Breast epithelium (tissue), 4 donors: ENCODE data around the gene REL. TPM values are rescaled to one million over a fixed set of nuclear protein-coding genes. Genes with fewer than 3 reads are reported as not detected.

ENCODE experiments used
- DNase-seq, 2 donors: peaks; one replicate each; pipeline ENCODE4 v3.0.0-alpha.2; 2019; ENCODE audit warnings: low spot score in 2 of 2
- H3K27ac ChIP-seq, 2 donors: fragments of 200-600 bp; sonication (generic) in 1 of 2; one replicate each; pipeline ENCODE4 v1.5.1; 2016 to 2019; ENCODE audit warnings: mild to moderate bottlenecking in 1 of 2
- H3K27me3 ChIP-seq, 2 donors: fragments of 200-600 bp; sonication (generic) in 1 of 2; one replicate each; pipeline versions ENCODE4 v1.5.1 to v1.6.0; 2017 to 2019; ENCODE audit warnings: control low read depth in 1 of 2, mild to moderate bottlenecking in 1 of 2
- H3K36me3 ChIP-seq: fragments of 200-600 bp; one replicate; pipeline ENCODE4 v1.5.1; 2019
- H3K4me1 ChIP-seq, 2 donors: fragments of 200-600 bp; sonication (generic); one replicate each; pipeline ENCODE4 v1.5.1; 2016 to 2019; ENCODE audit warnings: control low read depth in 1 of 2
- H3K4me3 ChIP-seq, 3 donors: fragments of 200-600 bp; sonication (generic); 1 replicate in 2 of 3; 2 replicates in 1 of 3; pipeline ENCODE4 v1.5.1; 2016 to 2019; ENCODE audit warnings: mild to moderate bottlenecking in 3 of 3, moderate library complexity in 2 of 3
- H3K9me3 ChIP-seq, 2 donors: fragments of 200-600 bp; sonication (generic) in 1 of 2; one replicate each; pipeline ENCODE4 v1.5.1; 2016 to 2019; ENCODE audit warnings: control low read depth in 1 of 2
- CTCF ChIP-seq, 3 donors: fragments of 450-650 bp; IDR thresholded peaks; one replicate each; pipeline ENCODE4 v1.5.1; 2016 to 2017; ENCODE audit warnings: antibody characterized with exemption in 3 of 3, mild to moderate bottlenecking in 3 of 3, moderate library complexity in 3 of 3
- POLR2A ChIP-seq: fragments of 450-650 bp; IDR thresholded peaks from one replicate; pipeline ENCODE4 v1.6.1; 2016; ENCODE audit warnings: antibody characterized with exemption, mild to moderate bottlenecking, moderate library complexity
- POLR2AphosphoS5 ChIP-seq, 3 donors: sonication (generic); formaldehyde crosslinking; IDR thresholded peaks; one replicate each; pipeline ENCODE4 v1.6.1; 2017; ENCODE audit warnings: antibody characterized with exemption in 3 of 3
- intact Hi-C: fragments of 100-400 bp; cut with DNase I; formaldehyde crosslinking; loops from one replicate; pipeline ENCODE4 v1.15.1; 2023; ENCODE audit warnings: low total_unique reads
- total RNA-seq, 3 donors: library from RNA; depleted of rRNA; stranded (reverse); fragments of >200 nt; gene quantifications; one replicate each; pipeline ENCODE4 v1.1.0, GENCODE V29; 2016

The REL gene
- total RNA-seq, 3 donors from 2014 or later, result 17.0 to 49.0 (median 21.1) TPM

DNA sequence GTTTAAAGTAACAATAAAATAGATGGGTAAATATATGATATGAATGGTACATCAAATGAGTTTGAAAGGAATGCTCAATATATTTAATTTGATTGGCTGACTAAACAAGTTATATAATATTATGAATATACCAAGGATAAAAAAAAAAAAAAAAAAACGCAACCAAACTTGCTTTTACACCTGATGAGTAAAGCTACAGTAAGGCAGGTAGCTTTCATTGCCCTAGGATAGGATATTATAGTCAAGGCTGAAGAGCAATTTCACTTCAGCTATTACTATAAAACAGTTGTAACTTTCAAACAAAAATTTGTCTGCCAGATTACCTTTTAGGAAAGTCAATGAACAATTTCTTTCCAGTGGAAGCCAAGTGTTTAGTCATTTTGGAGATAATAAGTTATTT is 79.3 kb downstream of the REL start:
- Histone ChIP-seq H3K27me3 (no peaks in the 10 kb centered on the region), H3K36me3 (no peaks in the 10 kb centered on the region), H3K9me3 (no peaks in the 10 kb centered on the region), H3K27ac (no peak overlapping the region), H3K4me3 (no peak overlapping the region), H3K4me1 (no peaks in the 10 kb centered on the region)
- DNase-seq, result no peak
- intact Hi-C loops, result no loop called here
- TF ChIP-seq CTCF (IDR thresholded peaks at IDR 0.05) (no peak), POLR2A (no peak), POLR2AphosphoS5 (IDR thresholded peaks at IDR 0.05) (no peak)

DNA sequence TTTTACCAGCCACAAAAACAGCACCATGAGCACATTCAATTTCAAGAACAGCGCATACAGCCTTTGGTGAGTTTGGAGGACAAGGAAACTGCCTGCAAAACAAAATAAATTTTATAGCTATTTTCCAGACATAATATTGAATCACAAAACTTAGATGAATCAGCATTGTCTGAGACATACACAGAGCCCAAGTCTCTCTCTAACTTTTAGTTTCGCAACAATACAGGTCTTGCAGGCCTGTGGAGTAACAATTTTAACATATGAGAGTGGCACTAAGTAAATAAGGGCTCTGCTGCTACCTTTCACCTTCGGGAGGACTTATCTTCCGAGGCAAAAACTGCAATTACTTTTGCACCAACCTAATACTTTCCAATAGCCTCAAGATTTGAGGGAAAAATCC is 80.1 kb downstream of the REL start:
- no peak overlapping the region for H3K4me3 ChIP-seq
- no peaks in the 10 kb centered on the region for H3K4me1 ChIP-seq
- no peak for DNase-seq
- H3K9me3 ChIP-seq, result no peaks in the 10 kb centered on the region
- no peaks in the 10 kb centered on the region for H3K36me3 ChIP-seq
- TF ChIP-seq POLR2A (no peak), POLR2AphosphoS5 (IDR thresholded peaks at IDR 0.05) (no peak), CTCF (IDR thresholded peaks at IDR 0.05) (no peak)
- intact Hi-C loops, result no loop called here
- no peak overlapping the region for H3K27ac ChIP-seq
- H3K27me3 ChIP-seq, result no peaks in the 10 kb centered on the region

GRCh38 chr2:60962528-60962927 is 81.2 kb downstream of the REL start:
- H3K4me3 ChIP-seq, result no peak overlapping the region
- H3K27ac ChIP-seq, result no peak overlapping the region
- intact Hi-C loops, result no loop called here
- no peaks in the 10 kb centered on the region for H3K9me3 ChIP-seq
- no peaks in the 10 kb centered on the region for H3K4me1 ChIP-seq
- TF ChIP-seq POLR2AphosphoS5 (IDR thresholded peaks at IDR 0.05), result no peak
- no peak for TF ChIP-seq CTCF (IDR thresholded peaks at IDR 0.05)
- TF ChIP-seq POLR2A, result no peak
- no peaks in the 10 kb centered on the region for H3K27me3 ChIP-seq
- no peak for DNase-seq
- H3K36me3 ChIP-seq, result no peaks in the 10 kb centered on the region

- H3K27me3 ChIP-seq, result no peaks in the 10 kb centered on the region
- no peak for DNase-seq
- H3K27ac ChIP-seq, result no peak overlapping the region
- TF ChIP-seq POLR2A (no peak), POLR2AphosphoS5 (IDR thresholded peaks at IDR 0.05) (no peak), CTCF (IDR thresholded peaks at IDR 0.05) (no peak)
- no peaks in the 10 kb centered on the region for H3K9me3 ChIP-seq
- intact Hi-C loops, result no loop called here
- H3K36me3 ChIP-seq, result no peaks in the 10 kb centered on the region
- H3K4me1 ChIP-seq, result no peaks in the 10 kb centered on the region
- H3K4me3 ChIP-seq, result no peak overlapping the region
Measured at GRCh38 chr2:60963190-60963589, 81.8 kb downstream of the REL start.

DNA sequence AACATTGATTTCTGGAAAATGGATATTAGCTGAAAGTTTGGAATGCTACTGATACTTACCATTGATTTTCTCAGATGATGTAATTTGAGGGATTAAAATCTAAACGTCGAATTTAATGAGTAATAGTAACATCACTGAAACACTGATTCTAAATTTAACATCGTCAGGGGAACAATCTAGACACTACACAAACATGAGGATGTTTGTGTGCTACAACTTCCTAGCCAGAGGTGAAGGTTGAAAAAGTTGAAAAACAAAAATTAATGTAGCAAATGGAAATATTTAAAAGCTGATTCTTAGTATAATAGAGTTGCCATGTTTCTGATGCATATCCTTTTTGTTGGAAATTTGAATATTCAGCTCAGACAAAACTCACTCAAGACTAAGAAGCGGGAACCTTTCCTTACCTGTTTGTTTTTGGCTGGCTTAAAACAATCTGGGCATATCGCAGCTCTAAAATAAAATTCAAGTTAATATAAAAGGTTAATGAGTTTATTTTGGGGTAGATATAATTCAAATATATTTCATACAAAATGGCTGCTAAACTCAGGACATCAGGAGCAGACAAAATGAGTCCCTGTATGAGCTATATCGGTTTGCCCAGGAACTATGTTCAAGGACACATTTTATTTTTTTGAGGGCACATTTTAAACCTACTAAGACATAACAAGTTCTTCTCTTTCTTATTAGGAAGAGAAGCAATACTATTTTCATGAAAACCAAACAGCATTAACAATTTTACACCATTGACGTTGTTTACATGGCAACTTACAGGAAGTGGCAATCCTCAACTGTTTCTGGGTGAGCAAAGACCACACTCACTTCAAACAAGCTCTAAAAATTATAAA is 83.5 kb downstream of the REL start:
- no peak overlapping the region for H3K27ac ChIP-seq
- no peaks in the 10 kb centered on the region for H3K4me1 ChIP-seq
- no peaks in the 10 kb centered on the region for H3K9me3 ChIP-seq
- intact Hi-C loops, result no loop called here
- H3K4me3 ChIP-seq, result no peak overlapping the region
- no peaks in the 10 kb centered on the region for H3K27me3 ChIP-seq
- DNase-seq, result no peak
- TF ChIP-seq POLR2AphosphoS5 (IDR thresholded peaks at IDR 0.05), result no peak
- H3K36me3 ChIP-seq, result no peaks in the 10 kb centered on the region

DNA sequence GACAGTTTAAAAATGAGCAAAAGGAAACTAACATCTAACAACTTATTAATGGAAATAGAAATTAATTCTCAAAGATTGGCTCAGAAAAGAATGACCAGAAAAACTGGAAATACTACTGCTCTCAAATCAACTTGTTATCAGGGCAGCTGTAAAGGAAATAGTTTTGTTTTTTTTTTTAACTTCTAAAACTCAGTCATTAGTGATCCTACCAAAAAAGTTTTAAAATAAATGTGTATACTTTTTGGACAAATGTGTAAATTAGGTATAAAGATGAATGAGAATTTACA is 84.1 kb downstream of the REL start:
- H3K27ac ChIP-seq, result no peak overlapping the region
- intact Hi-C loops, result no loop called here

More for the DNA sequence above, 84.1 kb downstream of the REL start:
- Histone ChIP-seq H3K9me3 (no peaks in the 10 kb centered on the region), H3K4me1 (no peaks in the 10 kb centered on the region), H3K36me3 (no peaks in the 10 kb centered on the region), H3K27me3 (no peaks in the 10 kb centered on the region), H3K4me3 (no peak overlapping the region)
- TF ChIP-seq POLR2AphosphoS5 (IDR thresholded peaks at IDR 0.05), result no peak
- no peak for TF ChIP-seq POLR2A
- TF ChIP-seq CTCF (IDR thresholded peaks at IDR 0.05), result no peak
- DNase-seq, result no peak
